Measurements from ENCODE around the gene MARCHF4. TPM values are rescaled to one million over a fixed set of nuclear protein-coding genes. Genes with fewer than 3 reads are reported as not detected.

The MARCHF4 gene
- not detected for total RNA-seq

- H3K27ac Mint-ChIP-seq: no peak within 1 kb of the TSS
- H3K9me3 Mint-ChIP-seq: no peaks in the 10 kb centered on the region
- H3K4me3 Mint-ChIP-seq: no peak within 1 kb of the TSS
- POLR2A ChIA-PET: interaction anchor here (1.6 kb wide), 1 partner anchor 18 kb away, joined by 8 read pairs; no protein-coding TSS in a partner anchor
- CTCF ChIA-PET: no interaction called here
- peaks cover 58% of the 10 kb centered on the region for H3K27me3 Mint-ChIP-seq
- peaks cover 13% of the 10 kb centered on the region for H3K4me1 Mint-ChIP-seq
- peak; percentile 59 for DNase-seq
- no peaks in the 10 kb centered on the region for H3K36me3 Mint-ChIP-seq (ENCODE audit: low read depth)
These were observed at the start of gene MARCHF4 for GRCh38 chr2:216371721-216372702. MARCHF4 (minus strand) TSS chr2:216372483; CDS start chr2:216370260, 2,223 bp downstream.

GRCh38 chr2:216420367-216421101 is 48.3 kb upstream of the MARCHF4 start:
- H3K4me3 Mint-ChIP-seq: no peak overlapping the region
- POLR2A ChIA-PET: no interaction called here
- H3K27me3 Mint-ChIP-seq: no peaks in the 10 kb centered on the region
- H3K9me3 Mint-ChIP-seq: peaks cover 2% of the 10 kb centered on the region
- peaks cover 13% of the 10 kb centered on the region for H3K4me1 Mint-ChIP-seq
- CTCF ChIA-PET: no interaction called here
- DNase-seq: no peak
- no peak overlapping the region for H3K27ac Mint-ChIP-seq
- H3K36me3 Mint-ChIP-seq (ENCODE audit: low read depth): peaks cover 63% of the 10 kb centered on the region

- no peaks in the 10 kb centered on the region for H3K27me3 Mint-ChIP-seq
- H3K4me1 Mint-ChIP-seq: peaks cover 13% of the 10 kb centered on the region
- H3K9me3 Mint-ChIP-seq: no peaks in the 10 kb centered on the region
- DNase-seq: no peak
- H3K4me3 Mint-ChIP-seq: no peak overlapping the region
- ChIA-PET POLR2A (no interaction called here), CTCF (no interaction called here)
- H3K27ac Mint-ChIP-seq: no peak overlapping the region
- H3K36me3 Mint-ChIP-seq (ENCODE audit: low read depth): peaks cover 58% of the 10 kb centered on the region
These were observed 46.7 kb upstream of the MARCHF4 start for GRCh38 chr2:216418981-216419380.

GRCh38 chr2:216416571-216417307 is 44.5 kb upstream of the MARCHF4 start:
- ChIA-PET CTCF (interaction anchor here (1.1 kb wide), 1 partner anchor 250 kb away, joined by 3 read pairs; no protein-coding TSS in a partner anchor), POLR2A (interaction anchor here (1.5 kb wide), 1 partner anchor 82 kb away, joined by 4 read pairs; the partner anchor contains the start of gene RPL37A)
- Mint-ChIP-seq H3K27ac (no peak overlapping the region), H3K36me3 (ENCODE audit: low read depth) (peaks cover 42% of the 10 kb centered on the region), H3K9me3 (no peaks in the 10 kb centered on the region), H3K27me3 (no peaks in the 10 kb centered on the region), H3K4me1 (peaks cover 32% of the 10 kb centered on the region), H3K4me3 (no peak overlapping the region)
- DNase-seq: no peak

GRCh38 chr2:216415541-216415940 is 43.3 kb upstream of the MARCHF4 start:
- no peak overlapping the region for H3K4me3 Mint-ChIP-seq
- peaks cover 35% of the 10 kb centered on the region for H3K36me3 Mint-ChIP-seq (ENCODE audit: low read depth)
- H3K27me3 Mint-ChIP-seq: no peaks in the 10 kb centered on the region
- DNase-seq: no peak
- H3K4me1 Mint-ChIP-seq: peaks cover 39% of the 10 kb centered on the region
- no peaks in the 10 kb centered on the region for H3K9me3 Mint-ChIP-seq
- CTCF ChIA-PET: interaction anchor here (1.2 to 4.9 kb wide), 2 partner anchors 11 to 14 kb away, joined by 3 to 23 read pairs; no protein-coding TSS in a partner anchor
- POLR2A ChIA-PET: interaction anchor here (1.2 kb wide), 1 partner anchor 83 kb away, joined by 4 read pairs; the partner anchor contains the start of gene RPL37A
- H3K27ac Mint-ChIP-seq: no peak overlapping the region

- Mint-ChIP-seq H3K9me3 (no peaks in the 10 kb centered on the region), H3K4me3 (no peak overlapping the region), H3K27me3 (no peaks in the 10 kb centered on the region), H3K27ac (no peak overlapping the region), H3K36me3 (ENCODE audit: low read depth) (peaks cover 29% of the 10 kb centered on the region), H3K4me1 (peaks cover 42% of the 10 kb centered on the region)
- ChIA-PET CTCF (interaction anchor here (1.2 to 4.9 kb wide), 2 partner anchors 11 to 13 kb away, joined by 3 to 23 read pairs; no protein-coding TSS in a partner anchor), POLR2A (interaction anchor here (1.2 kb wide), 1 partner anchor 84 kb away, joined by 4 read pairs; the partner anchor contains the start of gene RPL37A)
- DNase-seq: no peak
These were observed 42.6 kb upstream of the MARCHF4 start for GRCh38 chr2:216414772-216415319.

- CTCF ChIA-PET: interaction anchor here (4.9 kb wide), 1 partner anchor 10 kb away, joined by 23 read pairs; no protein-coding TSS in a partner anchor
- no peaks in the 10 kb centered on the region for H3K9me3 Mint-ChIP-seq
- H3K4me1 Mint-ChIP-seq: peaks cover 42% of the 10 kb centered on the region
- no peak for DNase-seq
- peak overlapping the region; percentile 58 for H3K4me3 Mint-ChIP-seq
- peaks cover 29% of the 10 kb centered on the region for H3K36me3 Mint-ChIP-seq (ENCODE audit: low read depth)
- H3K27me3 Mint-ChIP-seq: no peaks in the 10 kb centered on the region
- POLR2A ChIA-PET: no interaction called here
- no peak overlapping the region for H3K27ac Mint-ChIP-seq
These were observed 41.6 kb upstream of the MARCHF4 start for GRCh38 chr2:216413882-216414281.

- H3K27ac Mint-ChIP-seq: peak within 1 kb of the TSS; percentile 79
- CTCF ChIA-PET: interaction anchor here (0.7 to 4.9 kb wide), 9 partner anchors 8 to 302 kb away, joined by 3 to 23 read pairs (median 4); partner anchors contain the start of gene RPL37A
- peaks cover 8% of the 10 kb centered on the region for H3K27me3 Mint-ChIP-seq
- peak; percentile 99 for DNase-seq
- peak within 1 kb of the TSS; percentile 92 for H3K4me3 Mint-ChIP-seq
- H3K9me3 Mint-ChIP-seq: no peaks in the 10 kb centered on the region
- POLR2A ChIA-PET: interaction anchor here (0.6 to 2.0 kb wide), 4 partner anchors 60 to 298 kb away, joined by 3 to 15 read pairs (median 4); partner anchors contain the start of gene RPL37A
- H3K36me3 Mint-ChIP-seq (ENCODE audit: low read depth): peaks cover 16% of the 10 kb centered on the region
- peaks cover 31% of the 10 kb centered on the region for H3K4me1 Mint-ChIP-seq
These were observed 40.0 kb upstream of the MARCHF4 start, which contains the start of gene SMARCAL1 for GRCh38 chr2:216412022-216412999. SMARCAL1 (plus strand) TSS chr2:216412484; CDS start chr2:216414705, 2,221 bp downstream.

GRCh38 chr2:216410550-216410949 is 38.3 kb upstream of the MARCHF4 start:
- Mint-ChIP-seq H3K4me3 (no peak overlapping the region), H3K4me1 (peaks cover 29% of the 10 kb centered on the region), H3K9me3 (no peaks in the 10 kb centered on the region), H3K36me3 (ENCODE audit: low read depth) (peaks cover 14% of the 10 kb centered on the region), H3K27ac (no peak overlapping the region), H3K27me3 (peaks cover 18% of the 10 kb centered on the region)
- ChIA-PET POLR2A (no interaction called here), CTCF (no interaction called here)
- no peak for DNase-seq

- Mint-ChIP-seq H3K4me1 (peaks cover 27% of the 10 kb centered on the region), H3K27me3 (peaks cover 18% of the 10 kb centered on the region), H3K36me3 (ENCODE audit: low read depth) (peaks cover 2% of the 10 kb centered on the region), H3K9me3 (no peaks in the 10 kb centered on the region), H3K4me3 (no peak overlapping the region), H3K27ac (no peak overlapping the region)
- ChIA-PET POLR2A (no interaction called here), CTCF (no interaction called here)
- no peak for DNase-seq
These were observed 36.4 kb upstream of the MARCHF4 start for GRCh38 chr2:216408426-216409290.
